Testis (tissue), 2 donors: Measurements from ENCODE around the gene NCF2.

ENCODE experiments used
- CTCF ChIP-seq, 3 experiments: fragments of 450-650 bp in 2 of 3; fragments of 200-600 bp in 1 of 3; sonication (generic) in 1 of 3; IDR thresholded peaks; one replicate each; pipeline ENCODE4 v1.5.1; 2016 to 2019; ENCODE audit warnings: antibody characterized with exemption in 3 of 3, mild to moderate bottlenecking in 2 of 3, moderate library complexity in 1 of 3
- POLR2A ChIP-seq: fragments of 450-650 bp; IDR thresholded peaks from one replicate; pipeline ENCODE4 v1.6.1; 2017; ENCODE audit warnings: antibody characterized with exemption, mild to moderate bottlenecking, moderate library complexity

GRCh38 chr1:183602510-183602909 is 12.3 kb upstream of the NCF2 start:
- TF ChIP-seq CTCF (IDR thresholded peaks at IDR 0.05) (no peak), POLR2A (no peak)
